ENCODE measurements around the gene ZNF536. TPM values are rescaled to one million over a fixed set of nuclear protein-coding genes. Genes with fewer than 3 reads are reported as not detected.
"Not testable (repeated sequence)": the region's sequence is repeated elsewhere in the genome, so short reads cannot be mapped to it uniquely, and the experiment has no call there.

ZNF536 gene
- total and polyA plus RNA-seq, 2 donors from 2014 or later = 0.19 to 0.25 TPM

- H3K9me3 ChIP-seq (ENCODE audit: control insufficient read depth in 2 of 3, insufficient read depth in 1 of 3, low read length in 3 of 3) = no peaks in the 10 kb centered on the region
- no peak for FAIRE-seq
- no peak for DNase-seq
- H3K27ac ChIP-seq (ENCODE audit: low read depth in 2 of 2, low read length in 2 of 2) = no peak overlapping the region
- no peak overlapping the region for H3K4me3 ChIP-seq (ENCODE audit: low read length in 3 of 3)
- H3K36me3 ChIP-seq (ENCODE audit: control insufficient read depth in 2 of 3, insufficient read depth in 3 of 3, low read length in 3 of 3) = no peaks in the 10 kb centered on the region
- TF ChIP-seq, protein P1, sequence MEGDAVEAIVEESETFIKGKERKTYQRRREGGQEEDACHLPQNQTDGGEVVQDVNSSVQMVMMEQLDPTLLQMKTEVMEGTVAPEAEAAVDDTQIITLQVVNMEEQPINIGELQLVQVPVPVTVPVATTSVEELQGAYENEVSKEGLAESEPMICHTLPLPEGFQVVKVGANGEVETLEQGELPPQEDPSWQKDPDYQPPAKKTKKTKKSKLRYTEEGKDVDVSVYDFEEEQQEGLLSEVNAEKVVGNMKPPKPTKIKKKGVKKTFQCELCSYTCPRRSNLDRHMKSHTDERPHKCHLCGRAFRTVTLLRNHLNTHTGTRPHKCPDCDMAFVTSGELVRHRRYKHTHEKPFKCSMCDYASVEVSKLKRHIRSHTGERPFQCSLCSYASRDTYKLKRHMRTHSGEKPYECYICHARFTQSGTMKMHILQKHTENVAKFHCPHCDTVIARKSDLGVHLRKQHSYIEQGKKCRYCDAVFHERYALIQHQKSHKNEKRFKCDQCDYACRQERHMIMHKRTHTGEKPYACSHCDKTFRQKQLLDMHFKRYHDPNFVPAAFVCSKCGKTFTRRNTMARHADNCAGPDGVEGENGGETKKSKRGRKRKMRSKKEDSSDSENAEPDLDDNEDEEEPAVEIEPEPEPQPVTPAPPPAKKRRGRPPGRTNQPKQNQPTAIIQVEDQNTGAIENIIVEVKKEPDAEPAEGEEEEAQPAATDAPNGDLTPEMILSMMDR (IDR thresholded peaks at IDR 0.05; ENCODE audit: borderline replicate concordance, extremely low read depth, insufficient read depth) = no peak
- intact Hi-C loops (cut with DNase I) = no loop called here
- no peaks in the 10 kb centered on the region for H3K27me3 ChIP-seq (ENCODE audit: control insufficient read depth, insufficient read depth, low read length)
- no peaks in the 10 kb centered on the region for H3K4me1 ChIP-seq (ENCODE audit: control insufficient read depth in 2 of 3, insufficient read depth in 2 of 3, low read depth in 1 of 3, low read length in 3 of 3)
- H3K9ac ChIP-seq (ENCODE audit: low read length in 3 of 3) = no peak overlapping the region
These were observed 22.4 kb downstream of the ZNF536 start for GRCh38 chr19:30394481-30395151.

DNA sequence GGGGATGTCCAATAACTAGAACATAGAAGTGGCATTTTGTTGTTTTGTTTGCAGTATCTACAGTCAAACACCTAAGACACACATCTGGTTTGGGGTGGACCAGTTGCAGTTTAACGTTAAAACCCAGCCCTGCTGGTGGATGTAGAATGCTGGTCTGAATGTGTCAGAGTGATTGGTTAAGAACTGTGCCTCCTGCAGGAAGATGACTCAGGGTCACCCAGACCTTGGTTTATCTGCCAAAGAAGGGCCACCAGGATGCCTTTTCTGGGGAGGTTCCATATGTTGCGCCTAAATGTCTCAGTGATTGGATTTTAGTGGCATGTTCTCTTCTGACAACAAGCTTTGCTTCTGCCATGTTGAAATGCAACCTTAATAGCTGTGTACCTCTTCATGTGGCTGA, 23.1 kb downstream of the ZNF536 start:
- H3K27me3 ChIP-seq (ENCODE audit: control insufficient read depth, insufficient read depth, low read length) = no peaks in the 10 kb centered on the region
- FAIRE-seq = no peak
- no peak for DNase-seq
- no peak overlapping the region for H3K27ac ChIP-seq (ENCODE audit: low read depth in 2 of 2, low read length in 2 of 2)
- no peak overlapping the region for H3K4me3 ChIP-seq (ENCODE audit: low read length in 3 of 3)
- no peaks in the 10 kb centered on the region for H3K9me3 ChIP-seq (ENCODE audit: control insufficient read depth in 2 of 3, insufficient read depth in 1 of 3, low read length in 3 of 3)
- H3K36me3 ChIP-seq (ENCODE audit: control insufficient read depth in 2 of 3, insufficient read depth in 3 of 3, low read length in 3 of 3) = no peaks in the 10 kb centered on the region
- H3K9ac ChIP-seq (ENCODE audit: low read length in 3 of 3) = no peak overlapping the region
- TF ChIP-seq, protein P1 (IDR thresholded peaks at IDR 0.05; ENCODE audit: borderline replicate concordance, extremely low read depth, insufficient read depth) = no peak
- no peaks in the 10 kb centered on the region for H3K4me1 ChIP-seq (ENCODE audit: control insufficient read depth in 2 of 3, insufficient read depth in 2 of 3, low read depth in 1 of 3, low read length in 3 of 3)
- intact Hi-C loops (cut with DNase I) = no loop called here

GRCh38 chr19:30398539-30398938, 26.4 kb downstream of the ZNF536 start:
- H3K4me3 ChIP-seq (ENCODE audit: low read length in 3 of 3); H3K27me3 ChIP-seq (ENCODE audit: control insufficient read depth, insufficient read depth, low read length); intact Hi-C loops (cut with DNase I); H3K36me3 ChIP-seq (ENCODE audit: control insufficient read depth in 2 of 3, insufficient read depth in 3 of 3, low read length in 3 of 3); H3K9me3 ChIP-seq (ENCODE audit: control insufficient read depth in 2 of 3, insufficient read depth in 1 of 3, low read length in 3 of 3); H3K27ac ChIP-seq (ENCODE audit: low read depth in 2 of 2, low read length in 2 of 2); FAIRE-seq; H3K4me1 ChIP-seq (ENCODE audit: control insufficient read depth in 2 of 3, insufficient read depth in 2 of 3, low read depth in 1 of 3, low read length in 3 of 3); H3K9ac ChIP-seq (ENCODE audit: low read length in 3 of 3); DNase-seq: not testable (repeated sequence)

- no peaks in the 10 kb centered on the region for H3K4me1 ChIP-seq (ENCODE audit: control insufficient read depth in 2 of 3, insufficient read depth in 2 of 3, low read depth in 1 of 3, low read length in 3 of 3)
- no peak overlapping the region for H3K4me3 ChIP-seq (ENCODE audit: low read length in 3 of 3)
- H3K9ac ChIP-seq (ENCODE audit: low read length in 3 of 3) = no peak overlapping the region
- H3K36me3 ChIP-seq (ENCODE audit: control insufficient read depth in 2 of 3, insufficient read depth in 3 of 3, low read length in 3 of 3) = no peaks in the 10 kb centered on the region
- no peaks in the 10 kb centered on the region for H3K9me3 ChIP-seq (ENCODE audit: control insufficient read depth in 2 of 3, insufficient read depth in 1 of 3, low read length in 3 of 3)
- H3K27ac ChIP-seq (ENCODE audit: low read depth in 2 of 2, low read length in 2 of 2) = no peak overlapping the region
- H3K27me3 ChIP-seq (ENCODE audit: control insufficient read depth, insufficient read depth, low read length) = no peaks in the 10 kb centered on the region
- DNase-seq = no peak
- TF ChIP-seq, protein P1 (IDR thresholded peaks at IDR 0.05; ENCODE audit: borderline replicate concordance, extremely low read depth, insufficient read depth) = no peak
- no peak for FAIRE-seq
- intact Hi-C loops (cut with DNase I) = no loop called here
These were observed 29.8 kb downstream of the ZNF536 start for GRCh38 chr19:30401956-30402355.
